ENCODE results near the gene NRP1. TPM values are rescaled to one million over a fixed set of nuclear protein-coding genes. Genes with fewer than 3 reads are reported as not detected.

Gene NRP1
- total RNA-seq, 1 experiment from 2014 or later, result 3.0 TPM

DNA sequence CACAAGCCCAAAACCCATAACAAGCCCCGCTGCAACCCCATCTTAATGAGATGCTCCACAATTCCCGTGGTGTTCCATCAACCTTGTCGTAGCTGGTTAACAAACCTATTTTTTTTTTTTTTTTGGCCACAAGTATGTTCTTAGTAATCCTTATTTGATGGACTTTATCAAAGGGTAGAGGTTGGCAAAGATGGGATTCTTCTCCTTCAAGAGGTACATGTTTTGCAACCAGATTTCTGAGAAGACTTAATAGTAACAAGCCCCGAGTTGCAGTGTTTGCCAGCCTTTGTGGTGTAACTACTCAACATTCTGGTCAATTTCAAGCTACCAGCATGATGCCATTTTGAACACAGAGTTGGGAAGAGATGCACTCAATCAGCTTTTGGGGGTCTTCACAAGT lies 181.7 kb downstream of the NRP1 start (continued):
- TF ChIP-seq, protein P1, sequence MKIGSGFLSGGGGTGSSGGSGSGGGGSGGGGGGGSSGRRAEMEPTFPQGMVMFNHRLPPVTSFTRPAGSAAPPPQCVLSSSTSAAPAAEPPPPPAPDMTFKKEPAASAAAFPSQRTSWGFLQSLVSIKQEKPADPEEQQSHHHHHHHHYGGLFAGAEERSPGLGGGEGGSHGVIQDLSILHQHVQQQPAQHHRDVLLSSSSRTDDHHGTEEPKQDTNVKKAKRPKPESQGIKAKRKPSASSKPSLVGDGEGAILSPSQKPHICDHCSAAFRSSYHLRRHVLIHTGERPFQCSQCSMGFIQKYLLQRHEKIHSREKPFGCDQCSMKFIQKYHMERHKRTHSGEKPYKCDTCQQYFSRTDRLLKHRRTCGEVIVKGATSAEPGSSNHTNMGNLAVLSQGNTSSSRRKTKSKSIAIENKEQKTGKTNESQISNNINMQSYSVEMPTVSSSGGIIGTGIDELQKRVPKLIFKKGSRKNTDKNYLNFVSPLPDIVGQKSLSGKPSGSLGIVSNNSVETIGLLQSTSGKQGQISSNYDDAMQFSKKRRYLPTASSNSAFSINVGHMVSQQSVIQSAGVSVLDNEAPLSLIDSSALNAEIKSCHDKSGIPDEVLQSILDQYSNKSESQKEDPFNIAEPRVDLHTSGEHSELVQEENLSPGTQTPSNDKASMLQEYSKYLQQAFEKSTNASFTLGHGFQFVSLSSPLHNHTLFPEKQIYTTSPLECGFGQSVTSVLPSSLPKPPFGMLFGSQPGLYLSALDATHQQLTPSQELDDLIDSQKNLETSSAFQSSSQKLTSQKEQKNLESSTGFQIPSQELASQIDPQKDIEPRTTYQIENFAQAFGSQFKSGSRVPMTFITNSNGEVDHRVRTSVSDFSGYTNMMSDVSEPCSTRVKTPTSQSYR (CRISPR knock-in tag; IDR thresholded peaks at IDR 0.05), result no peak
- TF ChIP-seq, protein P2, sequence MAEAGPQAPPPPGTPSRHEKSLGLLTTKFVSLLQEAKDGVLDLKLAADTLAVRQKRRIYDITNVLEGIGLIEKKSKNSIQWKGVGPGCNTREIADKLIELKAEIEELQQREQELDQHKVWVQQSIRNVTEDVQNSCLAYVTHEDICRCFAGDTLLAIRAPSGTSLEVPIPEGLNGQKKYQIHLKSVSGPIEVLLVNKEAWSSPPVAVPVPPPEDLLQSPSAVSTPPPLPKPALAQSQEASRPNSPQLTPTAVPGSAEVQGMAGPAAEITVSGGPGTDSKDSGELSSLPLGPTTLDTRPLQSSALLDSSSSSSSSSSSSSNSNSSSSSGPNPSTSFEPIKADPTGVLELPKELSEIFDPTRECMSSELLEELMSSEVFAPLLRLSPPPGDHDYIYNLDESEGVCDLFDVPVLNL (CRISPR knock-in tag; IDR thresholded peaks at IDR 0.05; ENCODE audit: borderline replicate concordance, low read depth), result no peak
- TF ChIP-seq, protein P3, sequence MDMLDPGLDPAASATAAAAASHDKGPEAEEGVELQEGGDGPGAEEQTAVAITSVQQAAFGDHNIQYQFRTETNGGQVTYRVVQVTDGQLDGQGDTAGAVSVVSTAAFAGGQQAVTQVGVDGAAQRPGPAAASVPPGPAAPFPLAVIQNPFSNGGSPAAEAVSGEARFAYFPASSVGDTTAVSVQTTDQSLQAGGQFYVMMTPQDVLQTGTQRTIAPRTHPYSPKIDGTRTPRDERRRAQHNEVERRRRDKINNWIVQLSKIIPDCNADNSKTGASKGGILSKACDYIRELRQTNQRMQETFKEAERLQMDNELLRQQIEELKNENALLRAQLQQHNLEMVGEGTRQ (CRISPR knock-in tag; IDR thresholded peaks at IDR 0.05), result no peak
- no peak for TF ChIP-seq TEAD1 (CRISPR knock-in tag; IDR thresholded peaks at IDR 0.05)
- TF ChIP-seq ZNF416 (CRISPR knock-in tag; IDR thresholded peaks at IDR 0.05), result no peak
- no peak for TF ChIP-seq FOXK1 (CRISPR knock-in tag; IDR thresholded peaks at IDR 0.05)

DNA sequence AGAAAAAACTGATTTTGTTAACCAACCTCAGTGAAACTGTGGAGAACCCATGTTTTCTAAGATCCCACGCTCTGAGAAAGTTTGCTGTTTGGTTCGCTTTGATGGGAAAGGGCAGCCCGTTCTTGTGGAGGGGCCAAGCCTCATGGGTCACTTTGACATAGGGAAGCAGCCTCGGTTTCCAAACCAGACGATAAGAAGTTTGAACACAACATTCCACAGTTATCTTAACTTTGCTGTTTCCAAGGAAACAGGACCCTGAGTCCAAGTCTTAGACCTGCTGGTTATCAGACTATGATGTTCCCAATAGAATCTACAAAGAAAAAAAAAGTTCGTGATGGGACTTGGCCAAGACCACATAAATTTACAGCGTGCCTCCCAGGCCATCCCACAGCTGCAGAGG lies 182.3 kb downstream of the NRP1 start:
- ChIA-PET POLR2A (no interaction called here), CTCF (no interaction called here)
- ATAC-seq (no peak), DNase-seq (ENCODE audit: low spot score) (no peak)
- Mint-ChIP-seq H3K36me3 (no peaks in the 10 kb centered on the region), H3K4me3 (no peak overlapping the region), H3K27ac (no peak overlapping the region), H3K27me3 (ENCODE audit: low read depth) (no peaks in the 10 kb centered on the region), H3K9me3 (peaks cover 14% of the 10 kb centered on the region), H3K4me1 (peaks cover 12% of the 10 kb centered on the region)
- no peak for TF ChIP-seq GTF2I (CRISPR knock-in tag; conservative IDR thresholded peaks at IDR 0.05)
- no peak for TF ChIP-seq NR1H2 (CRISPR knock-in tag; IDR thresholded peaks at IDR 0.05)
- TF ChIP-seq, protein P4, sequence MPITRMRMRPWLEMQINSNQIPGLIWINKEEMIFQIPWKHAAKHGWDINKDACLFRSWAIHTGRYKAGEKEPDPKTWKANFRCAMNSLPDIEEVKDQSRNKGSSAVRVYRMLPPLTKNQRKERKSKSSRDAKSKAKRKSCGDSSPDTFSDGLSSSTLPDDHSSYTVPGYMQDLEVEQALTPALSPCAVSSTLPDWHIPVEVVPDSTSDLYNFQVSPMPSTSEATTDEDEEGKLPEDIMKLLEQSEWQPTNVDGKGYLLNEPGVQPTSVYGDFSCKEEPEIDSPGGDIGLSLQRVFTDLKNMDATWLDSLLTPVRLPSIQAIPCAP (CRISPR knock-in tag; IDR thresholded peaks at IDR 0.05), result no peak
- TF ChIP-seq ZNF263 (CRISPR knock-in tag; IDR thresholded peaks at IDR 0.05; ENCODE audit: low read depth), result no peak
- TF ChIP-seq IRF2 (CRISPR knock-in tag; IDR thresholded peaks at IDR 0.05; ENCODE audit: borderline replicate concordance, low read depth), result no peak

- ChIA-PET POLR2A (no interaction called here), CTCF (no interaction called here)
- TF ChIP-seq SP1 (CRISPR knock-in tag; conservative IDR thresholded peaks at IDR 0.05) (no peak), MYBL2 (CRISPR knock-in tag; IDR thresholded peaks at IDR 0.05) (no peak), SMAD4 (CRISPR knock-in tag; IDR thresholded peaks at IDR 0.05) (no peak), TP53 (CRISPR knock-in tag; IDR thresholded peaks at IDR 0.05) (no peak), TCF7 (CRISPR knock-in tag; IDR thresholded peaks at IDR 0.05; ENCODE audit: low read depth) (no peak), ZMAT4 (CRISPR knock-in tag; IDR thresholded peaks at IDR 0.05) (no peak)
- H3K4me1 Mint-ChIP-seq, result peaks cover 9% of the 10 kb centered on the region
- no peak overlapping the region for H3K4me3 Mint-ChIP-seq
- peaks cover 18% of the 10 kb centered on the region for H3K9me3 Mint-ChIP-seq
- DNase-seq (ENCODE audit: low spot score) (no peak), ATAC-seq (no peak)
- H3K27me3 Mint-ChIP-seq (ENCODE audit: low read depth), result no peaks in the 10 kb centered on the region
- no peak overlapping the region for H3K27ac Mint-ChIP-seq
- H3K36me3 Mint-ChIP-seq, result no peaks in the 10 kb centered on the region
Observed at GRCh38 chr10:33151344-33151864, 183.1 kb downstream of the NRP1 start.

Data from WTC11 (cell line).